Measurements from ENCODE around the gene LOXL4.
"Not testable (repeated sequence)": the region's sequence is repeated elsewhere in the genome, so short reads cannot be mapped to it uniquely, and the experiment has no call there.

The LOXL4 gene

DNA sequence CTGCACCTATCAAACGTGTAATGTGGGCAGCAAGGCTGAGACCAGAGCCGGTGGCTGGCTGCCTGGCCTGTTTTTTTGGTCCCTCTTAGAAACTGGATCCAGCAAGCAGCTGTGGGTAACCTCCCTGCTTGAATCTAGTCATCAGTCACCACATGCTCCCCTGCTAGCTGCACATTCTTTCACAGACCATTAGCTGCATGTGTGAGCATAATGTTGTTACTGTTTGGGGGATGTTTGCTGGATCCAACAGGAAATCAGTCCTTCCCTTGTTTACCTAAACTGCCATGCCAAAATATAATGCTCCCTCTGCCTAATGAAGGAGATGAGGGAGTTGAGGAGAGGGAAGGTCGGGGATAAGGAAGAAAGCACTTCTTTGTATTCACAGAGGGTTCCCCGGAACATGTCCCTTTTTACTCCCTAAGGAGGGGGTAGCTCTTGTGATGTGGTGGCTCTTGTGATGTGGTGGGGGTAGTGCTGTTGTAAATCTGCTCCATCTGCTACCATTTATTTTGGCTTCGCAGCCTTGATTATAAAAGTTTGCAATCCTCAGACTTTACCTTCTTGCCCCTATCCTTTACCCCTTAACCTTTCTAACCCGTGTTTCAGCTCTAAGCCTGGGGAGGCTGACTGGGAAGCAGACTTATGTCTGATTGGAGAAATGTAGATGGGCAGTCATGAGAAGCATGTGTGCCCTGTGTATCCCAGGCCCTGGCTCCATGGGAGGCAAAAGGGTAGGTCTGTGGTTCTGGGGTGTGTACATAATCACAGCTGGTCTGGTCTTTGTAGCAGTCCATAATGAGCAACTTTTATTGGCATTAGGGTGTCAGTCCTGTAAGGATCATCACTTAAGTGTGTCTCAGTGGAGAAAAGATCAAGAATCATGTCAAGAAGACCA lies 20.8 kb downstream of the LOXL4 start:
- in situ Hi-C loops (cut with MboI; ENCODE audit: low sequenced_read_pairs) = no loop called here

- in situ Hi-C loops (cut with MboI; ENCODE audit: low sequenced_read_pairs) = no loop called here
Observed at GRCh38 chr10:98244586-98244985, 23.4 kb downstream of the LOXL4 start.

DNA sequence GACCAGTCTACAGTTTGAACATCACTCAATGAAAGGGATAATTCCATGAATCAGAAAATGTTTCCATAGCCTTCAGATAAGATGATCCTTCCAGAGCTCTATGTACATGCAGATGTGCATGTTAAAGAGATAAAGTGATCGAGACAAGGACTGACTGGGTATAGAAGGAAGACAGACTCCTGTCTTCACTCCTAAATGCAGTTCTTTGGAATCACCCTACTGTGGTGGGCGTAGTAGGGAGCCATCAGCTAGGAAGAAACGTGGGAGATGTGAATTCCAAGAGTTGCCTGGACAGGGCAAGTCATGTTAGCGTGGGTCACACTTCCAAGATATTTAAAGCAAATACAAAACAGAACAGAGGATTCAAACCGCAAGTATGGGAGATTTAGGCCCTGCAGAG lies 23.9 kb downstream of the LOXL4 start:
- in situ Hi-C loops (cut with MboI; ENCODE audit: low sequenced_read_pairs) = no loop called here

DNA sequence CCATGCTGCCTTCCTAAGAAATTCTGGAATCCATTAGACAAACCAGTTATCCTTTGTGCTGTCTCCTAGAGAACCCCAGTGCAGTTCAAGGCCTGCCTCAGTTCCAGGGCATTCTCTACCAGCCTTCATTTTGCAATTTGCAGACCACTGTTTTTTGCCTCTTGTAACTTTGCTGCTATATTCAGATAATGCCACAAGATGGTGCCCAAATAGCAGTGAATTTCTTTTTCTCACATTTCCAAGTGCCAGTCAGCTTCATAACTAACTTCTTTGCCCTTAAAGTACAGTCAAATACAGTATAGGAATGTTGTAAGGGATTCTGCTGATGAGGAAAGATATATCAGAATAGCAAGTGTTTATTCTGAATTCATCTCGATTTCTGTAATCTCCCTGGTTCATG lies 25.2 kb downstream of the LOXL4 start:
- in situ Hi-C loops (cut with MboI; ENCODE audit: low sequenced_read_pairs) = no loop called here

GRCh38 chr10:98240524-98240923 lies 27.5 kb downstream of the LOXL4 start:
- in situ Hi-C loops (cut with MboI; ENCODE audit: low sequenced_read_pairs) = no loop called here

GRCh38 chr10:98238391-98238790 lies 29.6 kb downstream of the LOXL4 start:
- in situ Hi-C loops (cut with MboI; ENCODE audit: low sequenced_read_pairs) = no loop called here

DNA sequence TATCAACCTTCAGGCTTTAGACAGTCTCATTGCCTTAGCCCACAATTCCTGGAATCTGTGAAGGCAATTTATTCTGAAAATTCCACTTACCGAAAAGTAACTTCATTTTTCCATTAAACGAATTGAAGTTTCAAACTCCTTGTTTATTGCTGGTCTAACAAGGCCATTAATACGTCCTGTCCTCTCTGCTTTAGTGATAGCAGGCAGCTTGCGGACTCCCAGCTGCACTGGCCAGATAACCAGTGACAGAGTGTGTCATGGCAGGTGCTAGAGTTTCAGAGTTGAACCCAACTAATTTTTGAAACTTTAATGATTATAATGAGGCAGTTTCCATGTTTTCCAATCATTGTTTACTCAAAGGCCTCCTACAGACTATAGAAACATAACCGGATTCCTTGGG lies 31.1 kb downstream of the LOXL4 start:
- in situ Hi-C loops (cut with MboI; ENCODE audit: low sequenced_read_pairs) = no loop called here

DNA sequence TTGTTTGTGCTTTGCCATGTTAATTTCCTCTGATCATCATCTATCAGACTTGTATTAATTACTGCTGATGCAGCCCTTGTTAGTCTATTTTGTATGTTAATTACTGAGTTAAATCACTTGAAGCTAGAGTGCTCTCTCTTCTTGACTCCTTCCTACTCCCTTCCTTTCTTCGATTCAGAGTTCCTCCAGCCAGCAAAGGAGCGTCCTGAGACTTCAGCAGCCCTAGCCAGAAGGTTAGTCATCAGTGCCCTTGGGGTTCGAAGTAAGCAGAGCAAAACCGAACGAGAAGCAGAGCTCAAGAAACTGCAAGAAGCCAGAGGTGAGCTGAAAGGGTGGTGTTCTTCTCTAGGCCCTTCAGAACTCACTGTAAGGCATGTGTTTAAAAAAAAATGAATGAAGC lies 32.1 kb downstream of the LOXL4 start:
- in situ Hi-C loops (cut with MboI; ENCODE audit: low sequenced_read_pairs) = no loop called here

DNA sequence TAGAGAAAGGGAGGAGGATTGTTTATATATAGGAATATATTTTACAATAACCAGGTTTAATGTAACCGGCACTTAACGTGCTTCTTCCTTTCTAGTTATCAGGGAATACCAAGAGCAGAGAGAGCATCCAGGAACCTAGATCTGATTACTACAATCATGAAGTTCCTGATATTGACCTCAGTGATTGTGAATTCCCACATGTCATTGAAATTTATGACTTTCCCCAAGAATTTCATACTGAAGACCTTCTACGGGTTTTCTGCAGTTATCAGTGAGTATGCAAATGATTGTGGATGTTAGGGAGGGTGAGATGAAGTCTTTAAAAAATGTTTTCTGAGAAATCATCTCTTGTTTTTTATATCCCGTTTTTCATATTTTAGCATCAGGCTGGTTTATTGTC lies 36.6 kb downstream of the LOXL4 start:
- in situ Hi-C loops (cut with MboI; ENCODE audit: low sequenced_read_pairs) = no loop called here

DNA sequence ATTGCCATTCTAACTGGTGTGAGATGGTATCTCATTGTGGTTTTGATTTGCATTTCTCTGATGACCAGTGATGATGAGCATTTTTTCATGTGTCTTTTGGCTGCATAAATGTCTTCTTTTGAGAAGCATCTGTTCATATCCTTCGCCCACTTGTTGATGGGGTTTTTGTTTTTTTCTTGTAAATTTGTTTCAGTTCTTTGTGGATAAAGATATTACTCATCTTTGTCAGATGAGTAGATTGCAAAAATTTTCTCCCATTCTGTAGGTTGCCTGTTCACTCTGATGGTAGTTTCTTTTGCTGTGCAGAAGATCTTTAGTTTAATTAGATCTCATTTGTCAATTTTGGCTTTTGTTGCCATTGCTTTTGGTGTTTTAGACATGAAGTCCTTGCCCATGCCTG lies 39.7 kb downstream of the LOXL4 start:
- in situ Hi-C loops (cut with MboI; ENCODE audit: low sequenced_read_pairs) = not testable (repeated sequence)

GRCh38 chr10:98227713-98228112 lies 40.3 kb downstream of the LOXL4 start:
- in situ Hi-C loops (cut with MboI; ENCODE audit: low sequenced_read_pairs) = not testable (repeated sequence)

GRCh38 chr10:98226508-98227144 lies 41.4 kb downstream of the LOXL4 start:
- in situ Hi-C loops (cut with MboI; ENCODE audit: low sequenced_read_pairs) = no loop called here

DNA sequence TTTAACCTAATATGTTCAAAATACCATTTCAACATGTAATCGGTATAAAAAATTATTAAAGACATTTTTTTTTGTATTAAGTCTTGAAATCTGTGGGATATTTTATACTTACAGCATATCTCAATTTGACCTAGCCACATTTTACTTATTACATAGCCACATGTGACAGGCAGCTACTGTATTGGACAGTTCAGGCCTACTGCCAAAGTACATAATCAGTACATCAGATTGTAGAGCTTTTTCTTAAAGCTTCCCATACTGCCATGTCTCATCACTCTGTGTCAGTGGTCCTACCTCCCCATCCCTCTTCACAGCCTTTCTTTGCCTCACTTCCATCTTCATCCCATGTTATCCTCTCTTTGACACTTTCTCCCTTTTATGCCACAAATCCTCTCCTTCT lies 43.0 kb downstream of the LOXL4 start:
- in situ Hi-C loops (cut with MboI; ENCODE audit: low sequenced_read_pairs) = no loop called here

DNA sequence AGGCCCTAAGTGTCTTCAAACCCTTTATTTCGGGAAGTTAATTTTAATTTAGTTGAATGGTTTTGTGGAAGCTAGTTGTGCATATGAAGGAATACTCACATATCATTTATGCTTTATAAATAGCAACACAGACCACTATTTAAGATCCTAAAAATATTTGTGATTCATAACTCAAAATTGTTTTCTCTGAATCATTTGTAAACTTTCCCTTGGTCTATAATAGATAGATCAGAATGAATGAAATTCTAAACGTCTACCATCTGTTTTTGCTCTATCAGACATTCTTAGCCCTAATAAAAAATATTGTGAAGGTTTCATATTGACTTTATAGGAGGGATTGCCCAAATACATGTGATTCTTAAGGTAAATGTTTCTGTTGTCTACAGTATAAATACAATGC lies 43.5 kb downstream of the LOXL4 start:
- in situ Hi-C loops (cut with MboI; ENCODE audit: low sequenced_read_pairs) = no loop called here

GRCh38 chr10:98223874-98224273 lies 44.1 kb downstream of the LOXL4 start:
- in situ Hi-C loops (cut with MboI; ENCODE audit: low sequenced_read_pairs) = no loop called here

DNA sequence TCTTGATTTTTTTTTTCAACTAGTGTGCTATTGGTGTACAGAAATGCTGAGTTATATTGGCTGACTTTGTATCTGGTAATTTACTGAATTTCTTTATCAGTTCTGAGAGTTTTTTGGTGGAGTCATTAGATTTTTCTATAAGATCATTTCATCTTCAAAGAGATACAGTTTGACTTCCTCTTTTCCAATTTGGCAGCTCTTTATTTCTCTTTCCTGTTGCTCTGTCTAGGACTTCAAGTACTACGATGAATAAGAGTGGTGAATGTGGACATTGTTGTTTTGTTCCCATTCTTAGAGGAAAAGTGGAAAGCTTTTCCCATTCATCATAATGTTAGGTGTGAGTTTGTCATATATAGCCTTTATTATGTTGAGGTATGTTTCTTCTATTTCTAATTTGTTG lies 50.2 kb downstream of the LOXL4 start:
- in situ Hi-C loops (cut with MboI; ENCODE audit: low sequenced_read_pairs) = no loop called here

- in situ Hi-C loops (cut with MboI; ENCODE audit: low sequenced_read_pairs) = no loop called here
Observed at GRCh38 chr10:98215373-98215772, 52.6 kb downstream of the LOXL4 start.

- in situ Hi-C loops (cut with MboI; ENCODE audit: low sequenced_read_pairs) = no loop called here
Observed at GRCh38 chr10:98213740-98214139, 54.3 kb downstream of the LOXL4 start.

DNA sequence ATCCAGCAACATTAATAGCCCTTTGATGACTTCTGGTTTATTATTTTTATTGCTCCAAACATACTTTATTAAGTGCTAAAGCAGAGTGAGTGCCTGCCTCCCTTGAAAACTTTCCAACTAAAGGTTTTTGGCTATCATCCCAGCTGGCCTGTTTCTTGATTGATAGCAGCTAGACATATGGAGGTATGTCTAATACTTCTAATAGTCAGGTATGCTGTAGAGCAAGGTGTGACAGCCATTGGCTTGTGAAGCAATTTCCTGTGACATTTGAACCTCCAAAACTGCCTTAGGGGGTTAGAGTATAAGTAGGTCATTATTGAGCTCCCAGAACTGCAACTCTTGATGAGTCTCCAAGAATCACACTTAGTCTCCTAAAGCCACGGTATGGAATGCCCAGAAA lies 55.8 kb downstream of the LOXL4 start:
- in situ Hi-C loops (cut with MboI; ENCODE audit: low sequenced_read_pairs) = no loop called here

GRCh38 chr10:98209441-98209840 lies 58.6 kb downstream of the LOXL4 start:
- in situ Hi-C loops (cut with MboI; ENCODE audit: low sequenced_read_pairs) = no loop called here

GRCh38 chr10:98208925-98209324 lies 59.1 kb downstream of the LOXL4 start:
- in situ Hi-C loops (cut with MboI; ENCODE audit: low sequenced_read_pairs) = no loop called here

- in situ Hi-C loops (cut with MboI; ENCODE audit: low sequenced_read_pairs) = no loop called here
Observed at GRCh38 chr10:98205351-98205750, 62.6 kb downstream of the LOXL4 start.

Measured in hTERT RPE-1 (cell line).